Astrocyte of the hippocampus (primary cell): ENCODE measurements around the gene ACBD6.

ENCODE experiments used
- DNase-seq: peaks from one replicate; pipeline ENCODE4 v3.0.0; 2011; ENCODE audit warnings: low read depth, low spot score

Gene ACBD6

DNA sequence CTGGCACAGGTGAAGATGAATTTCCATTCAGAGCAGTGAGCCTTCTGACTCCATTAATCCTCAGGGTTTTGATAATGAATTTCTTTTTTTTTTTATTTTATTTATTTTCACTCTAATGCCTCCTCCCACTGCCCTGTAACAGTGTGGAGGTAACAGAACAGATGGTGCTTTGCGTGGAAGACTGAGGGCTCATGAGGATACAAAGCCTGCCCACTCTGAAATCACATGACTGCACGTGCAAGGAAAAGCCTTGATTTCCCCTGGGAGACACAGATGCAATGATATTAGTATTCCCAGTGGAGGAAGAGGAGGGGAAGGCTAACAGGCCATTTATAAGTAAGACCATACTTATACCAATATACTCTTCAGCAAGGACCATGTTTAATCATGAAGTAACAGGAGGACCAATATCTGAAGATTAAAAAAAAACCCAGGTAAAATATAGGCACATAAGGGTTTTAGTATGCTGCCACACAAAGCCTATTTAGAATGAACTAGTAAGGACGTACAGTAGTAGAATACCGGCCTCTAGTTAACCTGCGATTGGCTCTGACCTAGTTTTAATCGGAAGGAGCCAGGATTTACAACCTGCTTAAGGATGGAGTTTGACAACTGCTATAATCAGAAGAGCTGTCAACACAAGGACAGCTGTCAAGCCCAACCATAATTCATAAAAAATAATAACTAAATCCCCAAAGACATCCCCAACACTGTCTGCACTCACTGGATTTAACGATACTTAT lies 202.7 kb downstream of the ACBD6 start:
- no peak for DNase-seq

- DNase-seq: no peak
Measured at GRCh38 chr1:180295999-180296398, 206.4 kb downstream of the ACBD6 start.

DNA sequence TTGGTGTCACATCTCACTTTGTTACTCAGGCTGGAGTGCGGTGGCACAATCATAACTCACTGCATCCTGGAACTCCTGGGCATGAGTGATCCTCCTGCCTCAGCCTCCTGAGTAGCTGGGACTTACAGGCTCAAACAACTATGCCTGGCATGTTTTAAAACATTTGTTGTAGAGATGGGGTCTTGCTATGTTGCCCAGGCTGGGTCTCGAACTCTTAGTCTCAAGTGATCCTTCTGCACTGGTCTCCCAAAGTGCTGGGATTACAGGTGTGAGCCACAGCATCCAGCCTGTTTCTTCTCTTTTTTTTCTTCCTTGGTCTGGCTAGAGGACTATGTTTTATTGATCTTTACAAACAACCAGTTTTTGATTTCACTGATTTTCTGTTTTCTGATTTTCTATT lies 207.7 kb downstream of the ACBD6 start:
- DNase-seq: no peak

DNA sequence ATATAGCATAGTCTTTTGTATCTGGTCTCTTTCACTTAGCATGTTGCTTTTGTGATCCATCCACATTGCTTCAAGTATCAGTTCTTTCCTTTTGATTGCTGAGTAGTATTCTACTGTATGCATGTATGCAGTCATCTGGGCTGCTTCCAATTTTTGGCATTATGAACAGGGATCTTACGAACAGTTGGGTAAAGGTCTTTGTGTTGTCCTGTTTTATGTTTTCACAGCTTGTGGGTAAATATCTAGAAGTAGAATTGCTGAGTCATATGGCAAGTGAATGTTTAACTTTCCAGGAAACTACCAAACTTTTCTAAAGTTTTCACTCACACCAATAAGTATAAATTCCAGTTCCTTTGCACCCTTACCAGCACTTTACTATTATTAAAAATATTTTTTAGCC lies 211.4 kb downstream of the ACBD6 start:
- peak; percentile 20 for DNase-seq

DNA sequence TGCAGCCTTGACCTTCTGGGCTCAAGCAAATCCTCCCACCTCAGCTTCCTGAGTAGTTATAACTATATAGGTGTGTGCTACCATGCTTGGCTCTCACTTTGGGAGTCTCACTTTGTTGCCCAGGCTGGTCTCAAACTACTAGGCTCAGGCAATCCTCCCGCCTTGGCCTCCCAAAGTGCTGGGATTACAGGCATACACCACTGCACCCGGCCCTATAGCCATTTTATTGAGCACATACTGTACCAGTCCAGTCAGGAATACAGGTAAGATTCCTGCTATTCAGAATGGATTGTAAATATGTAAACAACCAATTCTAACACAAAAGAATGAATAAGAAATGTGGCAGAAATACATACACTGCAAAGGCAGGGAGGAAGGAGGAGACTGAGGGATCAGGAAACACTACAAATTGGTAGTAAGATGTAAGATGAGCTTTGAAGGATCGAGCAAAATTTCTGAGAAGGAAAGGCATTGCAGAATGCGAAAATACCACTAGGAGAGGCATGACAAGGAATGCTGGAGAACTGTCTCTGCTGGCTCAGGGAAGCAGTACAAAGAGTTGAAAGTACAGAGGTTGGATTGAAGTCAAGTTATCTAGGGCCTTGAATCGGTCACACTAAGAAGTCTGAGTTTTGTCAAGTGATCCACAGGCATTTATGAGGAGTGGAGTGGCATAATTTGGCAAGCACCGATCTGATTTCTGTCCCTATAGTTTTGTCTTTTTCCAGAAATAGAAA lies 211.9 kb downstream of the ACBD6 start:
- no peak for DNase-seq

DNA sequence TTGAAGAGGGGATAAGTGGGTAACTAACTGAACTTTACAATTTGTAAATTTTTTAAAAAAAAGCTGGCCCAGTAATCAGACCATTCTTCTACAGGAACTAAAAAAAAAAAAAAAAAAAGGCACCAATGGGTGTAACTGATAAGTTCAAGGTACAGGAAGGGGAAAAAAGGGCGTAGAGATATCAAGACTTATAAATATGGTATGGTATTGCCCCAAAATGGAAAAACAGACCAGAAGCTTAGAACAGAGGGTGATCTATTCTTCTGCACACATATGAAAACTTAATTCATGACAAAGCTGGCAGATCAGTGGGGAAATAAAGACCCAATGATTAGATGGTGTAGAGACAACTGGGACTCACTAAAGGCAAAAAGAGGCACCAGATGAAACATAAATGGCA lies 213.4 kb downstream of the ACBD6 start:
- no peak for DNase-seq

DNA sequence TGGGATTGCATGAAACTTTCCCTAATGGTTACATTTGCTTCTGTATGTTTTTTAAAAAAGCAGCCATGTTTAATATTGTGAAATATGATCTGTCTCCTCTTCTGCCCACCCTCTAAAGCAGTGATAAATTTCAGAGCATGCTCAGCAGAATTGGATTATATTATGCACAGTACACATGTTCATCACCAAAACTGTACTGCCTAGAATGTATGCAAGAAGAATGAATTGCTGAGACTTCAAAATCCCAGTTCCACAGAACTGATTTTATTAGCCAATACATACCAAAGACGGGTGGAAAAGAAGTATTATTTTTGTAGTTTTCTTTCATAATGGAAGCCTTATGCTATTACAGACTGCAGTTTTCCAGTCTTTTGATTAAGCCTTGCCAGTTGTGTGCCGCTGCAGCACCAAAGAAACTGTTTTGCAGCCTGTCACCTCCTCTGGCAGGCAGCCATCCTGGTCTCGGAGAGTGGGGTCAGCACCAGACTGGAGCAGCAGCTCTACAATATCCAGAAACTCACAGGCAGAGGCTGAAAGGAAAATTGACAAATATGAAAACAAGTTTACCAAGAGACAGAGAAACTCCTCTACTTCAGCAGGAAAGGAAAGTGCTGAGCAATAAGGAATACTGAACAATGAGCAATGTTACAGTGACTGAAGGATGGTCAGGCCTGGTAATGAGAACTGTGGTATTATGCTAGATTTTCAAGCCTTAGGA lies 214.2 kb downstream of the ACBD6 start:
- peak; percentile 37 for DNase-seq

DNA sequence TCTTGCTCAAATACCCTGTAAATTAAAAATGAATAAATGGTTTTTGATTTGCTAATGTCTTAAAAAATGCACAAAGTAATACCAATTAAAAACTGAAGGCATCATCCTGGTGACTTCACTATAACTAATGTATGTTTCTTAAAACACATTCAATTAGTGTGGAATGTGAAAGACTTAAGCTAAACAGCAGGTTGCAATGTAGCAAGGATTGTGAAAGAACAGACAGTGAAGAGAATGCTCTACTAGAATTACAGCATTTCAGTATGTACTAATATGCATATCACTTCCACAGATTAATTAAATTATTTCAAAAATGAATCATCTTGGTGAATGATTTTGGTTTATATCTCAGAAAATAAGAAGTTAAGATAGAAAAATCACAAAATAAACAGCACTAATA lies 216.0 kb downstream of the ACBD6 start:
- DNase-seq: no peak

DNA sequence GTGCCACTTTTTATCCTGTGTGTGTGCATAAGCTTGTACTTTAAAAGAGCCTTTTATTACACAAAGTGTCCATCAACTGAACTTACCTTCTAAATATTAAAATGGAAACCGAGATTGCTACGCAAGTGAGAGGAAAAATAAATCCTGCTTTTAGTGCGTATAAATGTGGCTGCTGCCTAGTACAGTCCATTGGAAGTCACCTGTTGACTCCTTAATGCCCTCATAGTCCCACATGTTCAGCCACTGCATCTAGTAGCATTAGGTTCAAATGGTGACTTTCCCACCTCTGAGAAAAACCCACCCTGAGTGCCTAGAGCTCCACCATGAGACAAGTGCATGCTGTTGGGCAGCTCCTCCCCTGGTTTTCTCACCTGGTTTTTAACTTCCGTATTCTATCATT lies 219.3 kb downstream of the ACBD6 start:
- DNase-seq: no peak

GRCh38 chr1:180282401-180283044 lies 219.9 kb downstream of the ACBD6 start:
- no peak for DNase-seq

DNA sequence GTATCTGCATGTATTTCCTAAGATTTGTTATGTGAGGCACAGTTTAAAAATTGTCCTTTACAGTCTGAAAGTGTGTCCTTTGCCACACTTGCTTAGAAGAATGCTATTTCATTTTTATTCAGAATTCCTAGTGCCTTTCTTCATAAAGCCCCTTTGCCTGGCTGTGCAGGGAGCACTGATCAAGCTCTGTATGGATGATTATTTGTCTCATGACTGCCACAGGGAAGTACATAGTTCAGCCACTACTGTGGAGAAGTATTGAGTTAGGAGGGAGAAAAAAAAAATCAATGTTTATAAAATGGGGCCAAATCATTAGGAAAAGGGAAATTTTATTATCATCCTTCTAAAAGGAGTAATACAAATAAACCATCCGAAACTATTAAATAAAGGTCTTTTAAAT lies 220.9 kb downstream of the ACBD6 start:
- no peak for DNase-seq

DNA sequence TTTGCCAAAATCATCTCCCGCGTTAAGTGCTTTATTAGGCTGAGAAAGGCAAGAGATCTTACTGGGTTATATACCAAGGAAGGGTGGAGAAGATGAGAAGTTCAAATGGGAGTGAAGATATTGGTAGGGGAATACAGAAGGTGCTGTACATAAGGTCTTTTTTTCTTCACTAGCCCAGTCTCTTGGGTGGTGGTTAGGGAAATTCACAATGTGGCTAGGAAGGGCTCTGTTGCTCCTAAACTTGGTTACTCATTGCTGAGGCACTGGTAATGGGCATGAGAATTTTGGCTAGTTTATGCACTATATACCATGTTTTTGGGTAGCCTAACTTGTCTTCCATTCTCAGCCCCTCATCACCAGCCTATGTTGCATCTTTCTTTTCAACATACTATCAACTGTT lies 221.8 kb downstream of the ACBD6 start:
- DNase-seq: no peak

DNA sequence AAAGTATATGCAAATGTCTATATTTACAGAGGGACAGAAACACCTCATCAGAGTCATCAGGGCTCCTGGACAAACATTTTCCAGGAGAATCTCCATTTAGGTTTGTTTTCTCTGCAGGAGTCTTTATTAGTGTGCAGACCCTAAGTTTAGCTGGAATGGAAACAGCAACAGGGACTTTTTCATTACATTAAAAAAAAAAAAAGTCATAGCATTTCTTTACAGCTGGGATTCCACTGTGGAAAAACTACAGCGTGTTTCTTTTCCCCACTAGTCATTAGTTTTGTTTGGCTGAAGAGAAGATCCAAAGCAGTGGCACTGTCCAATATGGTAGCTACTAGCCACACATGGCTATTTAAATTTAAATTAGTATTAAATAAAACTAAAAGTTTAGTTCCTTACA lies 222.7 kb downstream of the ACBD6 start:
- no peak for DNase-seq

- no peak for DNase-seq
Measured at GRCh38 chr1:180278596-180279395, 223.6 kb downstream of the ACBD6 start.

- DNase-seq: no peak
Measured at GRCh38 chr1:180278194-180278515, 224.2 kb downstream of the ACBD6 start.

GRCh38 chr1:180277476-180278193 lies 224.7 kb downstream of the ACBD6 start:
- no peak for DNase-seq

DNA sequence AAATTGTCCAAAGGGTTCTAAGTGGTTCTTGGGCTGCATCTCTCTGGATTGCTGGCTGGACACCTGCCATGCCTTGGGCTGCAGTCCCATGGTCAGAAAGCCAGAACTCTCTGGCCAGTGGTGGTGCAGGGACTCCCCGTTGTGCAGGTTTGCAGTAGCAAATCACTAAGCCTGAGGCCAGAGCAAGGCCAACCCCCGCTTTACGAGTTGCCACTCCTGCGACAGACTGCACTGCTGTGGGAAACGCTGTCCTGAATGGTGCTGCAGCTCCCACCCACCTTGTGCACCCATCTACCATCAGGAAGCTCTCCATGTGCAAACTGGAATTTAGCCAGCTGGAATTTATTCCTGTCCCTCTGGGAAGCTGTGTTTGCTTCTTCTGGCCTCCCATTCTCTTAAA lies 226.7 kb downstream of the ACBD6 start:
- DNase-seq: no peak

DNA sequence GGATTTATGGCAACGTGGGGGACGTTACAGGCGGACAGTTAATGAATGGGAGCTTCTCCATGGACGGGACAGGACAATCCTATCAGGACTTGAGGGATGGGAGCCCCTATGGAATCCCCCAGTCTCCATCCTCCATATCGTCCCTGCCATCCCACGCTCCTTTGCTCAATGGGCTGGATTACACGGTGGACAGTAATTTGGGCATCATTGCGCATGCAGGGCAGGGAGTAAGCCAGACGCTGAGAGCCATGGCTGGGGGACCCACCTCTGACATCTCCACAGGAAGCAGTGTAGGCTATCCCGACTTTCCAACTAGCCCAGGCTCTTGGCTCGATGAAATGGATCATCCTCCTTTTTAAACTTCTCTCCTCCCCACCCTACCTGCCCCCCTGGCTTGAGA lies 228.2 kb downstream of the ACBD6 start:
- no peak for DNase-seq

DNA sequence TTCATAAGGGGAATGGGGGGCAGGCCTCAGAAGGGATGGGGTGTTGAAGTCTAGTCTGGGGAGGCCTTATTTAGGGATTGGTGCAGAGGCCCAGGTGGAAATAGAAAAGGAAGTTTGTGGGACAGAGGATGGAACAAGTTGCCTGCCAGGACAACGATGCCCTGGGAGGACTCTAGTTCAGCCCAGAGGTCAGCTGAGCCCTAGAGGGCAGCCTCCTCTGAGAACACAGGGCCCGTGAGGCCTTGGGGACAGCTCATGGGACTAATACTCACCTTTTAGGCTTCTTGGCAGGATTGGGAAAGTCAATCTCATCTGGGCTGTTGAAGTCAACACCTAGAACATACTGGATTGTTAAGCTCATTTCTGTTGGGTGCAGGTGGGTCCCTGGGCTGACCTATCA lies 229.3 kb downstream of the ACBD6 start:
- DNase-seq: no peak

DNA sequence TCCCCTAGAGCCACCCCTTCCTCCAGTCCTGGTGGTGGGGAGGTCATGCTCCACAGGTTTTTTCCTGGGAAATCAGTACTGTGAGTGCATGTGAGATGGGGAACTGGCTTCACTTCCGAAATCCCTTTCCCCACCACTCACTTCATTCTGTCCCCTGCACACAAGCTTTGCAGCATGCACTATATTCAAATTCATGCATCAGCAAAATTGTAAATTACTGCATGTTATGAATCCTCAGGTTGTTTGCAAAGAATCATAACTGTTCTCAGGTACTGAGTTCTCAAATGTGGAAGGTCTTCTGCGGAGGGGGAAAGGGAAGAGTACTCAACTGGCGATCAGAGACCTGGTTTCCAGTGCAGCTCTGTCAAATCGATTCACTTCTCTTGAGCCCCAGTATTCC lies 230.0 kb downstream of the ACBD6 start:
- no peak for DNase-seq
